GM20431 (cell line): ENCODE measurements around the gene RELT.

Experiments used
- in situ Hi-C: fragments of 300-500 bp; cut with MseI, MboI; formaldehyde crosslinking; loops from one replicate; pipeline ENCODE4 v1.15.0; 2020; ENCODE audit warnings: low sequenced_read_pairs; ENCODE audit not compliant: unreplicated experiment

Gene RELT

GRCh38 chr11:73376160-73376802 lies at the start of gene RELT:
TSS of gene RELT (plus strand) at chr11:73376399. CDS start at chr11:73389137, 12,738 bp downstream.
- in situ Hi-C loops, result no loop called here

GRCh38 chr11:73326929-73327811 lies 49.0 kb upstream of the RELT start:
- in situ Hi-C loops, result no loop called here

- in situ Hi-C loops, result no loop called here
These were observed 48.3 kb upstream of the RELT start for GRCh38 chr11:73327812-73328364.

- in situ Hi-C loops, result no loop called here
These were observed 45.6 kb upstream of the RELT start for GRCh38 chr11:73330569-73331093.

- in situ Hi-C loops, result no loop called here
These were observed 44.9 kb upstream of the RELT start for GRCh38 chr11:73331138-73331916.

GRCh38 chr11:73333173-73333572 lies 43.0 kb upstream of the RELT start:
- in situ Hi-C loops, result no loop called here

GRCh38 chr11:73333640-73334383 lies 42.4 kb upstream of the RELT start:
- in situ Hi-C loops, result no loop called here

- in situ Hi-C loops, result no loop called here
These were observed 41.6 kb upstream of the RELT start for GRCh38 chr11:73334384-73335203.

- in situ Hi-C loops, result no loop called here
These were observed 40.8 kb upstream of the RELT start for GRCh38 chr11:73335204-73335923.

GRCh38 chr11:73337846-73338245 lies 38.4 kb upstream of the RELT start:
- in situ Hi-C loops, result no loop called here

- in situ Hi-C loops, result no loop called here
These were observed 37.9 kb upstream of the RELT start for GRCh38 chr11:73338279-73338678.

- in situ Hi-C loops, result loop anchor here (10.0 kb wide), 1 partner anchor 45 kb away; no protein-coding TSS in a partner anchor
These were observed 36.0 kb upstream of the RELT start for GRCh38 chr11:73340164-73340563.

- in situ Hi-C loops, result loop anchor here (10.0 kb wide), 1 partner anchor 48 kb away; no protein-coding TSS in a partner anchor
These were observed 33.6 kb upstream of the RELT start for GRCh38 chr11:73342633-73343032.

GRCh38 chr11:73343076-73343873 lies 32.9 kb upstream of the RELT start:
- in situ Hi-C loops, result loop anchor here (10.0 kb wide), 1 partner anchor 48 kb away; no protein-coding TSS in a partner anchor

GRCh38 chr11:73344191-73344607 lies 32.0 kb upstream of the RELT start:
- in situ Hi-C loops, result loop anchor here (10.0 kb wide), 1 partner anchor 49 kb away; no protein-coding TSS in a partner anchor

- in situ Hi-C loops, result loop anchor here (10.0 kb wide), 1 partner anchor 51 kb away; no protein-coding TSS in a partner anchor
These were observed 30.6 kb upstream of the RELT start for GRCh38 chr11:73345481-73346160.
